Measurements from ENCODE around the gene RAPGEF2.
"Not testable (repeated sequence)": the region's sequence is repeated elsewhere in the genome, so short reads cannot be mapped to it uniquely, and the experiment has no call there.

The RAPGEF2 gene

DNA sequence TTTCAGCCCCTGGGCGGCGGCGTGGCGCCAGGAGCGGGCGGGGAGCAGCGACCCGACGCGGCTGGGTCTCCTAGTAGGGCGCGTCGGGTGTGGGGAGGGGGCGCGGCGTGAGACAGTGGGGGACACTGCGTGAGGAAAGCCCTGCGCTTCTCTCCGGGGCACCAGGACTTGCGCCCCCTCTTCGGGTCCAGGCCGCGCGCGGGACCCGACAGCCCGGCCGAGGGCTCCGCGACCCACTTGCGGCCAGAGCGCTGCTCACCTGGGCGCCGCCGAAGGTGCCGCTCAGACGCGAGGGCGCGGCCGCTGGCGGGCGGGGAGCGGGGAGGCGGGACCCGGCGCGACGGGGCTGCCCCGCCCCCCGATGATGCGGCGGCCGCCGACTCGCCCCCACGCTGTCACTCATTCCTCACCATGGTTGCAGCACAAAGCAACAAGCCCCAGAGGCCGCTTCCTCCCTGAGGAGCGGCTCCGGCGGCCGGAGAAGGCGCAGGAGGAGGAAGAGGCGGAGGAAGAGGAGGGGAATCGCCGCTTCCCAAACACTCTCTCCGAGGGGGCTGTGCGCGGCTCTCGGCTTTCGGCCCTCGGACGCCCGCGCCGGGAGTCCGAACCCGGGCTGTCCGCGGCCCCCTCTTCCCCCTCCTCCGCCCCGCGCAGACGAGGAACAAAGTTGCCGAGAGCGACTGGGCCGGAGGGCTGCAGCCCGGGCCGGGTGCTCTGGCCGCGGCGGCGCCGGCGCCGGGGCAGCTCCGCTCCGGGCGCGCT is at the start of gene RAPGEF2:
TSS of gene RAPGEF2 (plus strand) at position 458 of the 762 bp plus-strand sequence. CDS start 1,084 bp downstream, outside the sequence.
- peak; percentile 89 for DNase-seq
- Mint-ChIP-seq H3K27me3 (peaks cover 13% of the 10 kb centered on the region), H3K4me3 (peak within 1 kb of the TSS; percentile 82), H3K4me1 (ENCODE audit: low read depth) (peaks cover 48% of the 10 kb centered on the region), H3K9me3 (no peaks in the 10 kb centered on the region), H3K27ac (peak within 1 kb of the TSS; percentile 81), H3K36me3 (ENCODE audit: low read depth) (peaks cover 12% of the 10 kb centered on the region)

GRCh38 chr4:159055833-159056232 is 47.0 kb upstream of the RAPGEF2 start:
- peaks cover 12% of the 10 kb centered on the region for H3K27me3 Mint-ChIP-seq
- peaks cover 11% of the 10 kb centered on the region for H3K4me1 Mint-ChIP-seq (ENCODE audit: low read depth)
- DNase-seq, result no peak
- no peak overlapping the region for H3K27ac Mint-ChIP-seq
- H3K9me3 Mint-ChIP-seq, result no peaks in the 10 kb centered on the region
- H3K4me3 Mint-ChIP-seq, result no peak overlapping the region
- no peaks in the 10 kb centered on the region for H3K36me3 Mint-ChIP-seq (ENCODE audit: low read depth)

GRCh38 chr4:159060161-159060560 is 42.7 kb upstream of the RAPGEF2 start:
- no peaks in the 10 kb centered on the region for H3K27me3 Mint-ChIP-seq
- peaks cover 6% of the 10 kb centered on the region for H3K4me1 Mint-ChIP-seq (ENCODE audit: low read depth)
- no peak for DNase-seq
- no peaks in the 10 kb centered on the region for H3K9me3 Mint-ChIP-seq
- H3K4me3 Mint-ChIP-seq, result no peak overlapping the region
- no peaks in the 10 kb centered on the region for H3K36me3 Mint-ChIP-seq (ENCODE audit: low read depth)
- no peak overlapping the region for H3K27ac Mint-ChIP-seq

DNA sequence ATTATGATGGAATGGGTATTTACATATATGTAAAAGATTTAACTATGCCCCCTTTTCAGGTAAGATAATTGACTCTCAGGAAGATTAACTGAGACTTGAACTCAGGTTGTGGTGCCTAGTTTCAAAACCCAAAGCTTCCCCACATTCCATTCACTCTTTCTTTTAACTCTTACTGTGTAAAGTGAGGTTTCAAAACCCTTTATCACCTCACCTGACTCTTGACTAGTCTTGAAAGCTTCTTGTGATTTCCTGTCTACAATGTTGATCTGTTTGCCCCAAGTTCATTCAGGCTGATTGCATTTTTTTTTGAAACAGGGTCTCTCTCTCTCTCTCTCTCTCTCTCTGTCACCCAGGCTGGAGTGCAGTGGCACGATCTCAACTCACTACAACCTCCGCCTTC is 40.5 kb upstream of the RAPGEF2 start:
- Mint-ChIP-seq H3K4me3 (no peak overlapping the region), H3K4me1 (ENCODE audit: low read depth) (peaks cover 6% of the 10 kb centered on the region), H3K9me3 (no peaks in the 10 kb centered on the region), H3K27ac (no peak overlapping the region), H3K36me3 (ENCODE audit: low read depth) (no peaks in the 10 kb centered on the region), H3K27me3 (no peaks in the 10 kb centered on the region)
- no peak for DNase-seq

DNA sequence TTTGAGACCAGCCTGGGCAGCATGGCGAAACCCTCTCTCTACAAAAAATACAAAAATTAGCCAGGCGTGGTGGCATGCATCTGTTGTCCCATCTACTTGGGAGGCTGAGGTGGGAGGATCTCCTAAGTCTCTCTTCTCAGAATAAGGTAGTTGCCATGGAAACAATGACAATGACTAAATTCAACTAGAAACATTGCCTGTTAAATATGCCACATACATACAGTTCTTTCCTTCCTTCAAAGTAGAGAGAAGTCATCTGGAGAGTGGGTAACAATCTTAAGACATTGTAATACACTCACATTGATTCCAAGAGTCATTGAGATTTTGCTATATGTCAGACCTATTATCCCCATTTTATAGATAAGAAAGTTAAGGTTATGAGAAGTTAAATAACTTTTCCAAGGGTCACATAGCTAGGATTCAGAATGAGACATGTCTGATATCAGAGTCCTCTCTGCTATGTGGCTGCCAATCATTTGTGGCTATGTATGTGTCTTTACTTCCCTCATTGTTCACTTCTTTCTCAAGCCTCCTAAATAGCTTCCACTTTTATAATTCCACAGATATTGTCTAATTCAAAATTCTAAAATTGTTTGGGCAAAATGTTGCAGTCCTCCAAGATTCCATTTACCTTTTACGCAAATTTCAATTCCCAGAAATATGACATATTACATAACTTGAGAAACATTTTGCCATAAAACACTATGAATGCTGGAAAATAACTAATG is 37.2 kb upstream of the RAPGEF2 start:
- H3K27me3 Mint-ChIP-seq, result no peaks in the 10 kb centered on the region
- no peaks in the 10 kb centered on the region for H3K36me3 Mint-ChIP-seq (ENCODE audit: low read depth)
- no peak overlapping the region for H3K27ac Mint-ChIP-seq

GRCh38 chr4:159068139-159068538 is 34.7 kb upstream of the RAPGEF2 start:
- H3K9me3 Mint-ChIP-seq; H3K27me3 Mint-ChIP-seq; H3K4me1 Mint-ChIP-seq (ENCODE audit: low read depth); DNase-seq; H3K27ac Mint-ChIP-seq; H3K36me3 Mint-ChIP-seq (ENCODE audit: low read depth); H3K4me3 Mint-ChIP-seq: not testable (repeated sequence)

More for the DNA sequence above, 37.2 kb upstream of the RAPGEF2 start:
- H3K4me1 Mint-ChIP-seq (ENCODE audit: low read depth), result peaks cover 6% of the 10 kb centered on the region
- no peak for DNase-seq
- H3K9me3 Mint-ChIP-seq, result no peaks in the 10 kb centered on the region
- no peak overlapping the region for H3K4me3 Mint-ChIP-seq

DNA sequence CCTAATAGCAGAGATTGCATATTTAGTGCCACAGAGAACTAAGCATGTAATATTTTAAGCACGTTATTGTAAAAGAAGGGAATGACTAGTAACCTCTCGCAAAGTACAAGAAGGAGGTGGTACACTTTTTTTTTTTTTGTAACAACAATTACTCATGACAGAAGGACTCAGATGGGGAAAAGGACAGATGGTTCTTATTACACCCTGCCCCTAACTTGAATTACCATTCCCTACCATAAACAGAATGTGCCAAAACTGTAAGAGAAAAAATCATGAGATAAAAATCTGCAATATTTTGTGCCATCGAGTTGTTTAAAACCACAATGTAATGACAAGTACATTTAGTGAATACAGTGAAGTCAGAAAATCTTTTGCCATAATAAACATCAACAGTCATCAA is 33.0 kb upstream of the RAPGEF2 start:
- no peak for DNase-seq
- Mint-ChIP-seq H3K36me3 (ENCODE audit: low read depth) (no peaks in the 10 kb centered on the region), H3K4me3 (no peak overlapping the region), H3K27ac (no peak overlapping the region), H3K9me3 (no peaks in the 10 kb centered on the region), H3K27me3 (no peaks in the 10 kb centered on the region), H3K4me1 (ENCODE audit: low read depth) (peaks cover 10% of the 10 kb centered on the region)

DNA sequence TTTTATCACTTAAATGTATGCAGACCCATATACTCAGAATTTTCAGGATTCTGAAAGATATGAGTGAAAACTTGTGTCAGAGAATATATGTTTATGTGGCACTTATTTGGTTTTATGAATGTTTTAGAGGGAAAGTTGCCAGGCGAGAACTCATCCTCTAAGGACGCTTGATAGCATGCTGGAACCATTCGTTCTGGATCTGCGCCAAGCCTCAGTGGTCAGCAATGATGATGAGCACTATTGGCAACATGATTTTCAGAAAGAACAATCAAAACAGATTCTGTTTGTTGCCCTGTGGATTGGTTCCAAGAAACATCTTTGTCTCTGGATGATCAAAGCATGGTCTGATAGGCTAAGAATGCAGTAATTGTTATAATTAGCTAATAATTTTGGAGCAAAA is 32.1 kb upstream of the RAPGEF2 start:
- Mint-ChIP-seq H3K27ac (no peak overlapping the region), H3K36me3 (ENCODE audit: low read depth) (no peaks in the 10 kb centered on the region), H3K9me3 (no peaks in the 10 kb centered on the region), H3K4me3 (no peak overlapping the region), H3K4me1 (ENCODE audit: low read depth) (peaks cover 16% of the 10 kb centered on the region), H3K27me3 (no peaks in the 10 kb centered on the region)
- no peak for DNase-seq

DNA sequence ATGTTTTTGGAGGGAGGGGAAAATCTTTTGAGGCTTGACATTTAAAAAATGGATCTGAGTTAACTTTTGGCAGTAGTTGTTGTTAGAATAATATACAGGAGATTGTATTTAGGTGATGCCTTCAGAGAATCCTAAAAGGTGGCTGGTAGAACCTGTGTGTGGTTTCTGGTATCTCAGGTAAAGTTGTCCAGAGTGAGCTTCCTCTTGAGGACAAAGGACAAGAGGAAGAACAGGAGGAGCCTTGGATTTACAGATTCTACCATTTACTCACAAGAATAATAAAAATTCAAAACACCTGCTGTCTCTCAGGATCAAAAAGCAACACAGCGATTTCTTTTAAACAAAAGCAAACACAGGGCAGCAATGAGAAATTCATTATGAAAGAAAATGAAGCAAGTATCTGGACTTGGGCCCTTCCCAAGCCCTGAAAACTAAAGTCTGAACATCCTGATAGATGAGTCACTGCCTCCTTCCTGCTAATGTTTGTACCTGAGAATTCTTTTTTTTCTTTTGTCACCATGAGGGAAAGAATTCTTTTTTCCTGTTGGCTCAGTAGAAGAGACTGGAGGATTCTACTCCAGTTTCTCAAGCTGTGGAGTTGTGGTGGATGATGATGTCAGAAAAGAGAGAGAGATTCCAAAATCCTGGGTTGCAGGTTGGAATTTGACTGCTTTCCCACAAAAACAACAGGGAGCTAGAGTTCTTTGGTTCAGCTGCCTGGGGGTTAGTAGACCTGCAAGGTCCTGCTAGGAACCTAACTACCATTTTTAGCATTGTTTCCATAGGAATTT is 31.5 kb upstream of the RAPGEF2 start:
- peaks cover 20% of the 10 kb centered on the region for H3K4me1 Mint-ChIP-seq (ENCODE audit: low read depth)
- H3K27ac Mint-ChIP-seq, result no peak overlapping the region
- H3K9me3 Mint-ChIP-seq, result no peaks in the 10 kb centered on the region
- no peak for DNase-seq
- no peak overlapping the region for H3K4me3 Mint-ChIP-seq
- H3K27me3 Mint-ChIP-seq, result no peaks in the 10 kb centered on the region
- no peaks in the 10 kb centered on the region for H3K36me3 Mint-ChIP-seq (ENCODE audit: low read depth)

GRCh38 chr4:159071969-159072765 is 30.7 kb upstream of the RAPGEF2 start:
- Mint-ChIP-seq H3K9me3 (no peaks in the 10 kb centered on the region), H3K4me1 (ENCODE audit: low read depth) (peaks cover 24% of the 10 kb centered on the region), H3K36me3 (ENCODE audit: low read depth) (no peaks in the 10 kb centered on the region), H3K27me3 (no peaks in the 10 kb centered on the region), H3K4me3 (no peak overlapping the region), H3K27ac (no peak overlapping the region)
- no peak for DNase-seq

DNA sequence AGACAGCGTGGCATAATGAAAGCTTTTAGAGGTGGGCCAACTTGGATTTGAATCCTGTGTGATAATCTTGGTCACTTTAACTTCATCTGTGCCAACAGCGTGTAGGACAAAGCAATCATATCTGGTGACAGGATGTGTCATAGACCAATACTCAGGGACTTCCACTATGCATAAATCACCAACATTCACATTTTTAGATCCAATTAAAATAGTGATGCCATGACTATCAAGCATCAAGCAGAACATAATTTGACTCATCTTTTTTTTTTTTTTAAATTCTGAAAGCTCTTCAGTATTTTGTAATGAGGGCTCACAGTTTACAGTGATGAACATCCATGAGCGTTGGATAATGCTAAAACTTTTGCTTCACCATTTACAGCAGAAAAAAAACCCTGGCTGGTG is 27.3 kb upstream of the RAPGEF2 start:
- no peaks in the 10 kb centered on the region for H3K27me3 Mint-ChIP-seq
- no peak overlapping the region for H3K27ac Mint-ChIP-seq
- H3K4me1 Mint-ChIP-seq (ENCODE audit: low read depth), result peaks cover 44% of the 10 kb centered on the region
- H3K36me3 Mint-ChIP-seq (ENCODE audit: low read depth), result no peaks in the 10 kb centered on the region
- DNase-seq, result no peak
- no peaks in the 10 kb centered on the region for H3K9me3 Mint-ChIP-seq
- no peak overlapping the region for H3K4me3 Mint-ChIP-seq

GRCh38 chr4:159077018-159077417 is 25.9 kb upstream of the RAPGEF2 start:
- DNase-seq; H3K9me3 Mint-ChIP-seq; H3K36me3 Mint-ChIP-seq (ENCODE audit: low read depth); H3K4me3 Mint-ChIP-seq; H3K27me3 Mint-ChIP-seq: not testable (repeated sequence)
- Mint-ChIP-seq H3K4me1 (ENCODE audit: low read depth) (peaks cover 34% of the 10 kb centered on the region), H3K27ac (peak overlapping the region; percentile 84)

DNA sequence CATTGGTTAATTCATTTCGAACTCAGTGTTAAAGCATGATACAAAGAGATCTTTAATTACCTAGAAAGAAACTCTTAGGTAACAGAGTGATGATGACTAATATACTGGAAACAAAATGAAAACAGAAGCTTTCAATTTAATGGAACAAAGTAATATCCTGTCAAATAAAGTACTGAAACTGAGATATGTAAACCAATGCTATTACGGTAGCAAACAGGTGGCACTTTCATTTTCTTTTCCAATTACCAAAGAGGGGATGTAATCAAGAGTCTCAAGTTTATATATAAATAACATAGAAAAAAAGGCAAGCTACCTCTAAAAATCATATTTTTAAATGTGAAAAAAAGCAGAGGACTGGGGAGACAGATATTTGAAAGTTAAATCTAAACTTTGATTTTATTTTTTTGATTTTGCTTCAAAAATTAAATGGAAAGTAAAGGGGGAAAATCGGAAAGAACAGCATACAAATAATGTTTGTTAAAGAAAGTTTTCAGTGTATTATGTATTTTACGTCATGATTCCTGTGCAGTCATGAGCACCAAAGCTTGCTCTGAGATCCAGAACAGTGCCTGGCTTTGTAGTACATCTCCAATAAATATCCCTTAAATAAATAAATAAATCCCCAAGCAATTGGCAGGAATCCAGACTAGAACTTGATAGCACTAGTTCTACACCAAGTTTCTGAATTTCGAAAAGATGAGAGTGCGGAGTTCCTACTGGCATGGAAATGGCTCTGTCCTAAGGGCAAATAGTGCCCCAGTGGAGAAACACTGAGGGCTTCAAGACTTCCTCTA is 25.0 kb upstream of the RAPGEF2 start:
- H3K27ac Mint-ChIP-seq, result peak overlapping the region; percentile 84
- DNase-seq, result no peak
- no peaks in the 10 kb centered on the region for H3K9me3 Mint-ChIP-seq
- no peaks in the 10 kb centered on the region for H3K27me3 Mint-ChIP-seq
- no peaks in the 10 kb centered on the region for H3K36me3 Mint-ChIP-seq (ENCODE audit: low read depth)
- peak overlapping the region; percentile 53 for H3K4me3 Mint-ChIP-seq
- H3K4me1 Mint-ChIP-seq (ENCODE audit: low read depth), result peaks cover 34% of the 10 kb centered on the region

All from activated T-cell treated with anti-CD3 and anti-CD28 coated beads, Interleukin-2, amount 50 U/mL, for 24 hours (primary cell).